Measurements from ENCODE around the gene DUOXA1. TPM values are rescaled to one million over a fixed set of nuclear protein-coding genes. Genes with fewer than 3 reads are reported as not detected.
A peak's percentile ranks its signal among the peaks of the same experiment; 100 is the strongest.

The DUOXA1 gene
- total and polyA plus RNA-seq, 9 of the 15 experiments (the other 6 are each of a cell fraction or from before 2014, with no cell fraction given): 0.17 to 0.74 (median 0.24) TPM; not detected in 6

- H3K79me2 ChIP-seq (ENCODE audit: control insufficient read depth, insufficient read depth, low read length): no peaks in the 10 kb centered on the region
- BruUV-seq (replicated peaks): no TSS peak
- FAIRE-seq (peak; percentile 64), ATAC-seq (peak; percentile 76), DNase-seq (ENCODE audit: extremely low read depth in 1 of 4, low spot score in 3 of 4) (peak; percentile 39 to 68 (median 56))
- no peaks in the 10 kb centered on the region for H4K20me1 ChIP-seq (replicated peaks; ENCODE audit: control insufficient read depth, insufficient read depth, low read length)
- no peak overlapping the region for H3K4me3 ChIP-seq
- no peak overlapping the region for H3K27ac ChIP-seq (ENCODE audit: extremely low read depth, low read depth, low read length)
- H3K9ac ChIP-seq (ENCODE audit: insufficient read depth in 1 of 2, low read depth in 2 of 2, low read length in 2 of 2): no peak overlapping the region
- H3K4me1 ChIP-seq (replicated peaks in 1 of 2; ENCODE audit: control insufficient read depth in 2 of 2, insufficient read depth in 2 of 2, low read length in 2 of 2): peaks cover 0 to 14% of the 10 kb centered on the region in 2 experiments; a peak in 2 of 5 replicates
- POLR2A ChIA-PET: no interaction called here
- intact Hi-C loops (cut with micrococcal nuclease): no loop called here
- H2AFZ ChIP-seq (ENCODE audit: low read depth, low read length): no peak overlapping the region
- WGBS (ENCODE audit: insufficient coverage, low coverage, missing lambda C conversion rate): 0% methylated on average over 2 of the region's 2 CpGs
- peaks cover 23 to 45% of the 10 kb centered on the region in 2 experiments for H3K27me3 ChIP-seq (ENCODE audit: control insufficient read depth in 2 of 2, insufficient read depth in 2 of 2, low read length in 2 of 2)
- no peak overlapping the region for H3K4me2 ChIP-seq (ENCODE audit: insufficient read depth, low read length)
- in situ Hi-C loops (cut with MboI): no loop called here
- no peaks in the 10 kb centered on the region for H3K9me1 ChIP-seq (ENCODE audit: control insufficient read depth, insufficient read depth, low read length)
- CTCF ChIA-PET (ENCODE audit: low intra/inter-chr PET ratio): interaction anchor here (0.5 to 1.1 kb wide), 3 partner anchors 330 to 396 kb away, joined by 3 to 7 read pairs (median 3); partner anchors contain the start of gene SLC30A4
- no peaks in the 10 kb centered on the region for H3K36me3 ChIP-seq (ENCODE audit: control insufficient read depth, insufficient read depth, low read length)
- H3K9me3 ChIP-seq (replicated peaks; ENCODE audit: control insufficient read depth, insufficient read depth, low read depth, low read length): no peaks in the 10 kb centered on the region
- TF ChIP-seq SRSF3 (IDR thresholded peaks at IDR 0.05; ENCODE audit: insufficient read depth, low read length) (no peak), ZBTB49 (CRISPR knock-in tag; IDR thresholded peaks at IDR 0.05; ENCODE audit: borderline replicate concordance) (no peak), NR2C2 (CRISPR knock-in tag; IDR thresholded peaks at IDR 0.05) (no peak), NR2C2 (tag; IDR thresholded peaks at IDR 0.05) (no peak), ZNF121 (CRISPR knock-in tag; conservative IDR thresholded peaks at IDR 0.05) (no peak), CCNT2 (IDR thresholded peaks at IDR 0.05; ENCODE audit: borderline replicate concordance, extremely low read depth, insufficient read length, low read depth, low read length) (no peak), SMC3 (conservative IDR thresholded peaks at IDR 0.05; ENCODE audit: insufficient read depth, low read depth, low read length) (0 out of 2 replicates have a peak, but pooled peaks have one; percentile 36), ARID3A (IDR thresholded peaks at IDR 0.05; ENCODE audit: borderline replicate concordance, low read depth, low read length) (peak; percentile 87; the same call in 1 of the 2 replicates), NR1H2 (CRISPR knock-in tag; IDR thresholded peaks at IDR 0.05) (no peak), SPI1 (IDR thresholded peaks at IDR 0.05; ENCODE audit: borderline replicate concordance, low read depth, low read length) (0 out of 2 replicates have a peak, but pooled peaks have one; percentile 3), NCOA2 (IDR thresholded peaks at IDR 0.05; ENCODE audit: partially characterized antibody in 2 of 2) (no peak), RAD21 (CRISPR knock-in tag; conservative IDR thresholded peaks at IDR 0.05 in 1 of 2, IDR thresholded peaks at IDR 0.05 in 1 of 2) (peak; percentile 44 to 72; a peak in 3 of 4 replicates), PBX2 (CRISPR knock-in tag; IDR thresholded peaks at IDR 0.05; ENCODE audit: low read depth) (no peak), PBX2 (tag; conservative IDR thresholded peaks at IDR 0.05; ENCODE audit: low read depth) (no peak)
Observed at GRCh38 chr15:45126535-45127158, 3.0 kb downstream of the DUOXA1 start.
